ENCODE results near the gene TMEM51. TPM values are rescaled to one million over a fixed set of nuclear protein-coding genes. Genes with fewer than 3 reads are reported as not detected.

Gene TMEM51
- total RNA-seq, 1 experiment from 2014 or later = 10.4 TPM

GRCh38 chr1:15246960-15247614, 93.5 kb downstream of the TMEM51 start, which contains the start of gene FHAD1 (continued):
- TF ChIP-seq AFF4 (CRISPR knock-in tag; IDR thresholded peaks at IDR 0.05; ENCODE audit: borderline replicate concordance) (no peak), ELF4 (CRISPR knock-in tag; IDR thresholded peaks at IDR 0.05; ENCODE audit: low read depth) (0 out of 2 replicates have a peak, but pooled peaks have one; percentile 29), E2F5 (CRISPR knock-in tag; IDR thresholded peaks at IDR 0.05) (peak; percentile 90; the same call in 1 of the 2 replicates), FOXP1 (CRISPR knock-in tag; IDR thresholded peaks at IDR 0.05; ENCODE audit: borderline replicate concordance) (0 out of 2 replicates have a peak, but pooled peaks have one; percentile 63), GTF2I (CRISPR knock-in tag; conservative IDR thresholded peaks at IDR 0.05) (peak; percentile 95)
- TF ChIP-seq, protein P1, sequence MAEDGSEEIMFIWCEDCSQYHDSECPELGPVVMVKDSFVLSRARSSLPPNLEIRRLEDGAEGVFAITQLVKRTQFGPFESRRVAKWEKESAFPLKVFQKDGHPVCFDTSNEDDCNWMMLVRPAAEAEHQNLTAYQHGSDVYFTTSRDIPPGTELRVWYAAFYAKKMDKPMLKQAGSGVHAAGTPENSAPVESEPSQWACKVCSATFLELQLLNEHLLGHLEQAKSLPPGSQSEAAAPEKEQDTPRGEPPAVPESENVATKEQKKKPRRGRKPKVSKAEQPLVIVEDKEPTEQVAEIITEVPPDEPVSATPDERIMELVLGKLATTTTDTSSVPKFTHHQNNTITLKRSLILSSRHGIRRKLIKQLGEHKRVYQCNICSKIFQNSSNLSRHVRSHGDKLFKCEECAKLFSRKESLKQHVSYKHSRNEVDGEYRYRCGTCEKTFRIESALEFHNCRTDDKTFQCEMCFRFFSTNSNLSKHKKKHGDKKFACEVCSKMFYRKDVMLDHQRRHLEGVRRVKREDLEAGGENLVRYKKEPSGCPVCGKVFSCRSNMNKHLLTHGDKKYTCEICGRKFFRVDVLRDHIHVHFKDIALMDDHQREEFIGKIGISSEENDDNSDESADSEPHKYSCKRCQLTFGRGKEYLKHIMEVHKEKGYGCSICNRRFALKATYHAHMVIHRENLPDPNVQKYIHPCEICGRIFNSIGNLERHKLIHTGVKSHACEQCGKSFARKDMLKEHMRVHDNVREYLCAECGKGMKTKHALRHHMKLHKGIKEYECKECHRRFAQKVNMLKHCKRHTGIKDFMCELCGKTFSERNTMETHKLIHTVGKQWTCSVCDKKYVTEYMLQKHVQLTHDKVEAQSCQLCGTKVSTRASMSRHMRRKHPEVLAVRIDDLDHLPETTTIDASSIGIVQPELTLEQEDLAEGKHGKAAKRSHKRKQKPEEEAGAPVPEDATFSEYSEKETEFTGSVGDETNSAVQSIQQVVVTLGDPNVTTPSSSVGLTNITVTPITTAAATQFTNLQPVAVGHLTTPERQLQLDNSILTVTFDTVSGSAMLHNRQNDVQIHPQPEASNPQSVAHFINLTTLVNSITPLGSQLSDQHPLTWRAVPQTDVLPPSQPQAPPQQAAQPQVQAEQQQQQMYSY (CRISPR knock-in tag; IDR thresholded peaks at IDR 0.05) = peak; percentile 62; the same call in 1 of the 2 replicates

DNA sequence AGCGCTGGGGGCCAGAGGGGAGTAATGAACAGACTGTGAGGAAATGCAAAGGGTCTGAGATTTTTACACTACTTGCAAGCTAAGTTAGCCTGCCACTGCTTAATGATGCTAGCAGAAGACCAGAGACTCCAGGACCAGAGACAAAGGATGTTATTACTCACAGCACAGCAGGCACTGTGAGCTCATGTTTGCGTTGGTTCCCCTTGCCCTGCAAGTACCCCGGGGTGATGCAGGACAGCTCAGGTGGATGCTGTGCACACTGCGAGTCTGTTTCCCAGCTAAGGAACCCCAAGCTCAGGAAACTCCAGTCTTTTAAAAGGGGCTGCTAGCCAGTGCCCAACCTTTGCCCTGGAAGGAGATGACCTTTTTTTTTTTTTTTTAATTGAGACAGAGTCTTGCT, 94.7 kb downstream of the TMEM51 start:
- peaks cover 10% of the 10 kb centered on the region; the same call in 1 of the 2 replicates for H3K27me3 Mint-ChIP-seq (ENCODE audit: low read depth)
- no peak for DNase-seq (ENCODE audit: low spot score)
- ATAC-seq = no peak
- no peak overlapping the region for H3K27ac Mint-ChIP-seq
- peaks cover 38% of the 10 kb centered on the region for H3K4me1 Mint-ChIP-seq
- peaks cover 11% of the 10 kb centered on the region; the same call in 1 of the 2 replicates for H3K9me3 Mint-ChIP-seq
- CTCF ChIA-PET = interaction anchor here (2.9 kb wide), 1 partner anchor 95 kb away, joined by 15 read pairs; the partner anchor contains the start of gene TMEM51
- H3K36me3 Mint-ChIP-seq = no peaks in the 10 kb centered on the region
- POLR2A ChIA-PET = interaction anchor here (0.6 to 0.7 kb wide), 2 partner anchors 41 to 143 kb away, joined by 3 read pairs; no protein-coding TSS in a partner anchor
- H3K4me3 Mint-ChIP-seq = peak overlapping the region; percentile 71
- TF ChIP-seq, protein P2, sequence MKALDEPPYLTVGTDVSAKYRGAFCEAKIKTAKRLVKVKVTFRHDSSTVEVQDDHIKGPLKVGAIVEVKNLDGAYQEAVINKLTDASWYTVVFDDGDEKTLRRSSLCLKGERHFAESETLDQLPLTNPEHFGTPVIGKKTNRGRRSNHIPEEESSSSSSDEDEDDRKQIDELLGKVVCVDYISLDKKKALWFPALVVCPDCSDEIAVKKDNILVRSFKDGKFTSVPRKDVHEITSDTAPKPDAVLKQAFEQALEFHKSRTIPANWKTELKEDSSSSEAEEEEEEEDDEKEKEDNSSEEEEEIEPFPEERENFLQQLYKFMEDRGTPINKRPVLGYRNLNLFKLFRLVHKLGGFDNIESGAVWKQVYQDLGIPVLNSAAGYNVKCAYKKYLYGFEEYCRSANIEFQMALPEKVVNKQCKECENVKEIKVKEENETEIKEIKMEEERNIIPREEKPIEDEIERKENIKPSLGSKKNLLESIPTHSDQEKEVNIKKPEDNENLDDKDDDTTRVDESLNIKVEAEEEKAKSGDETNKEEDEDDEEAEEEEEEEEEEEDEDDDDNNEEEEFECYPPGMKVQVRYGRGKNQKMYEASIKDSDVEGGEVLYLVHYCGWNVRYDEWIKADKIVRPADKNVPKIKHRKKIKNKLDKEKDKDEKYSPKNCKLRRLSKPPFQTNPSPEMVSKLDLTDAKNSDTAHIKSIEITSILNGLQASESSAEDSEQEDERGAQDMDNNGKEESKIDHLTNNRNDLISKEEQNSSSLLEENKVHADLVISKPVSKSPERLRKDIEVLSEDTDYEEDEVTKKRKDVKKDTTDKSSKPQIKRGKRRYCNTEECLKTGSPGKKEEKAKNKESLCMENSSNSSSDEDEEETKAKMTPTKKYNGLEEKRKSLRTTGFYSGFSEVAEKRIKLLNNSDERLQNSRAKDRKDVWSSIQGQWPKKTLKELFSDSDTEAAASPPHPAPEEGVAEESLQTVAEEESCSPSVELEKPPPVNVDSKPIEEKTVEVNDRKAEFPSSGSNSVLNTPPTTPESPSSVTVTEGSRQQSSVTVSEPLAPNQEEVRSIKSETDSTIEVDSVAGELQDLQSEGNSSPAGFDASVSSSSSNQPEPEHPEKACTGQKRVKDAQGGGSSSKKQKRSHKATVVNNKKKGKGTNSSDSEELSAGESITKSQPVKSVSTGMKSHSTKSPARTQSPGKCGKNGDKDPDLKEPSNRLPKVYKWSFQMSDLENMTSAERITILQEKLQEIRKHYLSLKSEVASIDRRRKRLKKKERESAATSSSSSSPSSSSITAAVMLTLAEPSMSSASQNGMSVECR (CRISPR knock-in tag; IDR thresholded peaks at IDR 0.05; ENCODE audit: borderline replicate concordance) = no peak
- no peak for TF ChIP-seq ZNF671 (CRISPR knock-in tag; IDR thresholded peaks at IDR 0.05)
- TF ChIP-seq, protein P3, sequence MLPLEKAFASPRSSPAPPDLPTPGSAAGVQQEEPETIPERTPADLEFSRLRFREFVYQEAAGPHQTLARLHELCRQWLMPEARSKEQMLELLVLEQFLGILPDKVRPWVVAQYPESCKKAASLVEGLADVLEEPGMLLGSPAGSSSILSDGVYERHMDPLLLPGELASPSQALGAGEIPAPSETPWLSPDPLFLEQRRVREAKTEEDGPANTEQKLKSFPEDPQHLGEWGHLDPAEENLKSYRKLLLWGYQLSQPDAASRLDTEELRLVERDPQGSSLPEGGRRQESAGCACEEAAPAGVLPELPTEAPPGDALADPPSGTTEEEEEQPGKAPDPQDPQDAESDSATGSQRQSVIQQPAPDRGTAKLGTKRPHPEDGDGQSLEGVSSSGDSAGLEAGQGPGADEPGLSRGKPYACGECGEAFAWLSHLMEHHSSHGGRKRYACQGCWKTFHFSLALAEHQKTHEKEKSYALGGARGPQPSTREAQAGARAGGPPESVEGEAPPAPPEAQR (CRISPR knock-in tag; IDR thresholded peaks at IDR 0.05) = no peak
- TF ChIP-seq E2F5 (CRISPR knock-in tag; IDR thresholded peaks at IDR 0.05) = no peak
- no peak for TF ChIP-seq FOXK1 (CRISPR knock-in tag; IDR thresholded peaks at IDR 0.05)
- no peak for TF ChIP-seq SMAD4 (CRISPR knock-in tag; IDR thresholded peaks at IDR 0.05)
- TF ChIP-seq, protein P4, sequence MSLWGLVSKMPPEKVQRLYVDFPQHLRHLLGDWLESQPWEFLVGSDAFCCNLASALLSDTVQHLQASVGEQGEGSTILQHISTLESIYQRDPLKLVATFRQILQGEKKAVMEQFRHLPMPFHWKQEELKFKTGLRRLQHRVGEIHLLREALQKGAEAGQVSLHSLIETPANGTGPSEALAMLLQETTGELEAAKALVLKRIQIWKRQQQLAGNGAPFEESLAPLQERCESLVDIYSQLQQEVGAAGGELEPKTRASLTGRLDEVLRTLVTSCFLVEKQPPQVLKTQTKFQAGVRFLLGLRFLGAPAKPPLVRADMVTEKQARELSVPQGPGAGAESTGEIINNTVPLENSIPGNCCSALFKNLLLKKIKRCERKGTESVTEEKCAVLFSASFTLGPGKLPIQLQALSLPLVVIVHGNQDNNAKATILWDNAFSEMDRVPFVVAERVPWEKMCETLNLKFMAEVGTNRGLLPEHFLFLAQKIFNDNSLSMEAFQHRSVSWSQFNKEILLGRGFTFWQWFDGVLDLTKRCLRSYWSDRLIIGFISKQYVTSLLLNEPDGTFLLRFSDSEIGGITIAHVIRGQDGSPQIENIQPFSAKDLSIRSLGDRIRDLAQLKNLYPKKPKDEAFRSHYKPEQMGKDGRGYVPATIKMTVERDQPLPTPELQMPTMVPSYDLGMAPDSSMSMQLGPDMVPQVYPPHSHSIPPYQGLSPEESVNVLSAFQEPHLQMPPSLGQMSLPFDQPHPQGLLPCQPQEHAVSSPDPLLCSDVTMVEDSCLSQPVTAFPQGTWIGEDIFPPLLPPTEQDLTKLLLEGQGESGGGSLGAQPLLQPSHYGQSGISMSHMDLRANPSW (CRISPR knock-in tag; conservative IDR thresholded peaks at IDR 0.05; ENCODE audit: low read depth) = no peak
- TF ChIP-seq, protein P5, sequence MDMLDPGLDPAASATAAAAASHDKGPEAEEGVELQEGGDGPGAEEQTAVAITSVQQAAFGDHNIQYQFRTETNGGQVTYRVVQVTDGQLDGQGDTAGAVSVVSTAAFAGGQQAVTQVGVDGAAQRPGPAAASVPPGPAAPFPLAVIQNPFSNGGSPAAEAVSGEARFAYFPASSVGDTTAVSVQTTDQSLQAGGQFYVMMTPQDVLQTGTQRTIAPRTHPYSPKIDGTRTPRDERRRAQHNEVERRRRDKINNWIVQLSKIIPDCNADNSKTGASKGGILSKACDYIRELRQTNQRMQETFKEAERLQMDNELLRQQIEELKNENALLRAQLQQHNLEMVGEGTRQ (CRISPR knock-in tag; IDR thresholded peaks at IDR 0.05) = no peak
